AG04450 (cell line): ENCODE results near the gene APOL4. TPM values are rescaled to one million over a fixed set of nuclear protein-coding genes. Genes with fewer than 3 reads are reported as not detected.
"Not testable (repeated sequence)": the region's sequence is repeated elsewhere in the genome, so short reads cannot be mapped to it uniquely, and the experiment has no call there.

Experiments
- CTCF ChIA-PET: fragments of 300-600, 350-600 bp; formaldehyde crosslinking; extraction: SDS; loops from one replicate; lab custom pipeline; 2022; ENCODE audit warnings: antibody characterized with exemption, inconsistent platforms; lab: Charles Lee
- POLR2A ChIA-PET: fragments of 350-600 bp; formaldehyde crosslinking; extraction: SDS; loops from one replicate; lab custom pipeline; 2021; ENCODE audit warnings: antibody characterized with exemption, inconsistent platforms; lab: Yijun Ruan, JAX
- DNase-seq: peaks from one replicate; pipeline ENCODE4 v3.0.0-alpha.2; 2011; ENCODE audit warnings: low read depth, low spot score
- H3K27ac ChIP-seq: one replicate; pipeline ENCODE4 v1.5.1; 2012; ENCODE audit warnings: low read depth, low read length, control low read depth
- H3K27me3 ChIP-seq: one replicate; pipeline ENCODE4 v1.6.0; 2012; ENCODE audit warnings: low read length; ENCODE audit not compliant: control insufficient read depth, insufficient read depth
- H3K4me3 ChIP-seq: 2 replicates; pipeline ENCODE4 v1.5.1; 2011; ENCODE audit warnings: mild to moderate bottlenecking, low read depth, low read length, control low read depth
- H3K9me3 ChIP-seq: 2 replicates; pipeline ENCODE4 v1.5.1; 2012; ENCODE audit warnings: low read length; ENCODE audit not compliant: control insufficient read depth, insufficient read depth
- polyA minus RNA-seq: library from RNA; depleted of rRNA, polyadenylated mRNA; stranded (reverse); fragments of >200 nt; gene quantifications from 2 replicates; pipeline ENCODE4 v1.2.3, GENCODE V29; 2011; rRNA and poly(A)+ RNA removed
- polyA plus RNA-seq: library from polyadenylated mRNA; depleted of rRNA; stranded (reverse); fragments of >200 nt; gene quantifications from 2 replicates; pipeline ENCODE4 v1.2.3, GENCODE V29; 2011; rRNA removed
- TF ChIP-seq, protein P1 (sequence below): IDR thresholded peaks from 2 replicates; pipeline ENCODE4 v1.5.1; 2011; ENCODE audit warnings: low read depth, low read length, control low read depth, inconsistent platforms

The APOL4 gene, protein sequence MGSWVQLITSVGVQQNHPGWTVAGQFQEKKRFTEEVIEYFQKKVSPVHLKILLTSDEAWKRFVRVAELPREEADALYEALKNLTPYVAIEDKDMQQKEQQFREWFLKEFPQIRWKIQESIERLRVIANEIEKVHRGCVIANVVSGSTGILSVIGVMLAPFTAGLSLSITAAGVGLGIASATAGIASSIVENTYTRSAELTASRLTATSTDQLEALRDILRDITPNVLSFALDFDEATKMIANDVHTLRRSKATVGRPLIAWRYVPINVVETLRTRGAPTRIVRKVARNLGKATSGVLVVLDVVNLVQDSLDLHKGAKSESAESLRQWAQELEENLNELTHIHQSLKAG
- polyA plus RNA-seq: 0.21 TPM in 2 replicates
- 0.14 TPM in 1 of 2 replicates, not detected in the other for polyA minus RNA-seq

DNA sequence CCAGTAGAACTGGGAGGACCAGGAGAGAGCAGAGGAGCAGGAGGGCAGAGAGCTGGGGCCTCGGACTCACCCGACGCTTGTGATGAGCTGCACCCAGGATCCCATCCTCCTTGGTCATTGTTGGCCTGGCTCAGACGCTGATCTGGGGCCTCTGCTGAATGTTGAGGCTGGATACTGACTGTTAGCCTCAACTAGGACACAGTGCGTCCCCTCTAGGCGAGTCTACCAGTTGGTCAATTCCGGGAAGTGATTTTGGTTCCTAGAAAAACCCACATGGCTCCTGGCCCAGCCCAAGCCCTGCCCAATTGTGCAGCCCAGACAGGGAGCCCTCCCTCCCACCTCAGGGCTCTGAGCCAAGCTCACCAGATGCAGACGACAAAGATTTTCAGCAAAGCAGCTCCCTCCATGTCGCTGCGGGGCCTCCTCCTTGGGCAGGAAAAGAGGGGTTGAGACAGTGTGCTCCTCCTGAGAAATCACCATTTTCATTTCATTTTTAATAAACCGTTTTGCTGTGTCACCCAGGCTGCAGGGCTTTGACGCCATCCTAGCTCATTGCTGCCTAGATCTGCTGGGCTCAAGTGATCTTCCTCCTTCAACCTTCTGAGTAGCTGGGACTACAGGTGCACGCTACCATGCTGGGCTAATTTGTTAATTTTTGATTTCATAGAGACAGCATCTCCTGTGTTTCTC is at the start of gene APOL4:
TSS of gene APOL4 (minus strand) at position 180 of the 690 bp plus-strand sequence. CDS start at position 105, 75 bp downstream.
- TF ChIP-seq, protein P1, sequence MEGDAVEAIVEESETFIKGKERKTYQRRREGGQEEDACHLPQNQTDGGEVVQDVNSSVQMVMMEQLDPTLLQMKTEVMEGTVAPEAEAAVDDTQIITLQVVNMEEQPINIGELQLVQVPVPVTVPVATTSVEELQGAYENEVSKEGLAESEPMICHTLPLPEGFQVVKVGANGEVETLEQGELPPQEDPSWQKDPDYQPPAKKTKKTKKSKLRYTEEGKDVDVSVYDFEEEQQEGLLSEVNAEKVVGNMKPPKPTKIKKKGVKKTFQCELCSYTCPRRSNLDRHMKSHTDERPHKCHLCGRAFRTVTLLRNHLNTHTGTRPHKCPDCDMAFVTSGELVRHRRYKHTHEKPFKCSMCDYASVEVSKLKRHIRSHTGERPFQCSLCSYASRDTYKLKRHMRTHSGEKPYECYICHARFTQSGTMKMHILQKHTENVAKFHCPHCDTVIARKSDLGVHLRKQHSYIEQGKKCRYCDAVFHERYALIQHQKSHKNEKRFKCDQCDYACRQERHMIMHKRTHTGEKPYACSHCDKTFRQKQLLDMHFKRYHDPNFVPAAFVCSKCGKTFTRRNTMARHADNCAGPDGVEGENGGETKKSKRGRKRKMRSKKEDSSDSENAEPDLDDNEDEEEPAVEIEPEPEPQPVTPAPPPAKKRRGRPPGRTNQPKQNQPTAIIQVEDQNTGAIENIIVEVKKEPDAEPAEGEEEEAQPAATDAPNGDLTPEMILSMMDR: no peak
- CTCF ChIA-PET: interaction anchor here (1.4 kb wide), 1 partner anchor 285 kb away, joined by 5 read pairs; no protein-coding TSS in a partner anchor
- Histone ChIP-seq H3K27me3 (peaks cover 3% of the 10 kb centered on the region), H3K4me3 (no peak within 1 kb of the TSS), H3K27ac (no peak within 1 kb of the TSS), H3K9me3 (no peaks in the 10 kb centered on the region)
- DNase-seq: no peak
- POLR2A ChIA-PET: no interaction called here

DNA sequence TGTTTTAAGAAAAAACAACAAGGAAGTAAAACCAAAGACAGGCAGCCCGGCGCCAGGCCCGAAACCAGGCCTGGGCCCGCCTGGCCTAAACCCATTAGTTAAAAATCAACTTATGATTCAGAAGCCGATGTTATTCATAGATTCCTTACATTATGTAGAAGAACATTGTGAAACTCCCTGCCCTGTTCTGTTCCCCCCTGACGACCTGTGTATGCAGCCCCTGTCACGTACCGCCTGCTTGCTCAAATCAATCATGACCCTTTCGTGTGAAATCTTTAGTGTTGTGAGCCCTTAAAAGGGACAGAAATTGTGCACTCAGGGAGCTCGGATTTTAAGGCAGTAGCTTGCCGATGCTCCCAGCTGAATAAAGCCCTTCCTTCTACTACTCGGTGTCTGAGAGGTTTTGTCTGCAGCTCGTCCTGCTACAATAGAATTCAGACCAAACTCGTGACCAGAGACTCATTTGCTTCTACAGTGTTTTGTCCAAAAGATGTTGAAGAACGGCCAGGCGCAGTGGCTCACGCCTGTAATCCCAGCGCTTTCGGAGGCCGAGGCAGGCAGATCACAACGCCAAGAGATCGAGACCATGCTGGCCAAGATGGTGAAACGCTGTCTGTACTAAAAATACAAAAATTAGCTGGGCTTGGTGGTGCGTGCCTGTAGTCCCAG is 48.8 kb upstream of the APOL4 start:
- ChIA-PET CTCF (interaction anchor here (1.2 to 3.2 kb wide), 2 partner anchors 11 to 36 kb away, joined by 3 to 16 read pairs; partner anchors contain the start of gene APOL2), POLR2A (interaction anchor here (0.6 kb wide), 1 partner anchor 90 kb away, joined by 3 read pairs; the partner anchor contains the start of gene APOL3)
- not testable (repeated sequence) for H3K27ac ChIP-seq, H3K9me3 ChIP-seq, H3K27me3 ChIP-seq, H3K4me3 ChIP-seq, DNase-seq

DNA sequence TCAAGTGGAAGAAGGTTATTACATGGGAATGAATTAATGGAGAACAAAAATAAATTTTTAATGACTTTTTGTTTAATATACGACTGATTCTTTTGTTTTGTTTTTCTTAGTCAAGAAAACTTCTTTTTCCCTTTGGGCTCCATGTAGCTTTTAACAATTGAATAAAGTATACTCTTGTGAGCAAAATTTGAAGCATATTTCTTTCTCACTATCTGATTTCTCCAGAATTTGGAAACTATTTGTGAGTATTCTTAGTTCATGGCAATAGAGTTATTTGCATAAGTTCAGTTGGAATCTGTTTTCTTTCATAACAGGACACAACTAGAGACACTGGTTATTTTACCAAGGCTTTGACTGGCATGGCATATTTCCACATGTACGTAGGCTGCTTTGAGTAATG is 47.6 kb upstream of the APOL4 start:
- DNase-seq: no peak
- Histone ChIP-seq H3K27ac (no peak overlapping the region), H3K27me3 (no peaks in the 10 kb centered on the region), H3K9me3 (peaks cover 2% of the 10 kb centered on the region), H3K4me3 (no peak overlapping the region)
- POLR2A ChIA-PET: interaction anchor here (0.6 kb wide), 1 partner anchor 771 kb away, joined by 3 read pairs; no protein-coding TSS in a partner anchor
- TF ChIP-seq, protein P1: no peak
- CTCF ChIA-PET: interaction anchor here (1.4 to 3.2 kb wide), 2 partner anchors 10 to 29 kb away, joined by 4 to 16 read pairs; partner anchors contain the start of gene APOL2

DNA sequence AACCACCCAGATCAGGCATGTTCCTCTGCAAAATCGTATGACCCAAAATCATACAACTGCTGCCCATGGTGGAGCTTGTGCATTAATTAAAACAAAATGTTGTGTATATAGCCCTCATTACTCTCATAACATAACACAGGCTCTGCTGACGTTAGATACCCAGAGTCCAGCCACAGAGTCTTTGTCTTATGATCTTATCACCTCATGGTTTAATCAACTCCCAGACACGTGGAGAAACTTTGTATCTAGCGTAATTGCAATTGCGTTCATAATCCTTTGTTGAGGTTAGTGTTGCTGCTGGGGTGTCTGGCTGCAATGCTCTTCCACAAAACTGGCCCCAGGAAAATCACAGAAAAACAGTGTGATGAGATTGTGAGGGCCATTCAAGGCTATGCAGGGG is 46.3 kb upstream of the APOL4 start:
- H3K27me3 ChIP-seq: no peaks in the 10 kb centered on the region
- DNase-seq: no peak
- POLR2A ChIA-PET: no interaction called here
- TF ChIP-seq, protein P1: no peak
- CTCF ChIA-PET: interaction anchor here (3.2 kb wide), 1 partner anchor 9 kb away, joined by 16 read pairs; the partner anchor contains the start of gene APOL2
- H3K4me3 ChIP-seq: no peak overlapping the region
- H3K27ac ChIP-seq: no peak overlapping the region
- peaks cover 2% of the 10 kb centered on the region for H3K9me3 ChIP-seq

DNA sequence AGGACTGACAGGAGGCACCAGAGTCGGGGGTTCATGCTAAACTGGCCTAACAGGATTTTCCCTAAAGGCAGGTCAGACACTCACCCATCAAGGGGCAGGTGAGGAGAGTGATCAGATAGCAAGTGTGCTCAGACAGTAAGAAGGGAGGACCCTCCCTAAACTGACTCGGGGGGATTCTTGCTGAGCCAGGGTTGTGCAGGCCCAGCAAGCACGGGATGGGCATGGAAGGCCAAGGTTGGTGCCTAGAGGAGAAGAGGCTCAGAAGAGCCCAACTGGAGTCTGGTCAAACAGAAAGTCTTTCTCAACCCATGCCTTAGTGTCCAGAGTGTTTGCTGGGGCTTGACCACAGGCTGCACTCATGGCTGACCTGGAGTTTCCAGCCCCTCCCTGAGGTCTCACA is 45.1 kb upstream of the APOL4 start:
- Histone ChIP-seq H3K27me3 (no peaks in the 10 kb centered on the region), H3K9me3 (peaks cover 2% of the 10 kb centered on the region), H3K27ac (no peak overlapping the region), H3K4me3 (no peak overlapping the region)
- CTCF ChIA-PET: no interaction called here
- no peak for DNase-seq
- TF ChIP-seq, protein P1: no peak
- POLR2A ChIA-PET: no interaction called here
